ENCODE measurements around the gene TPO. TPM values are rescaled to one million over a fixed set of nuclear protein-coding genes. Genes with fewer than 3 reads are reported as not detected.
"Not testable (repeated sequence)": the region's sequence is repeated elsewhere in the genome, so short reads cannot be mapped to it uniquely, and the experiment has no call there.

Gene TPO
- total RNA-seq, 2 donors from 2014 or later, result 0.08 TPM; not detected in 1

DNA sequence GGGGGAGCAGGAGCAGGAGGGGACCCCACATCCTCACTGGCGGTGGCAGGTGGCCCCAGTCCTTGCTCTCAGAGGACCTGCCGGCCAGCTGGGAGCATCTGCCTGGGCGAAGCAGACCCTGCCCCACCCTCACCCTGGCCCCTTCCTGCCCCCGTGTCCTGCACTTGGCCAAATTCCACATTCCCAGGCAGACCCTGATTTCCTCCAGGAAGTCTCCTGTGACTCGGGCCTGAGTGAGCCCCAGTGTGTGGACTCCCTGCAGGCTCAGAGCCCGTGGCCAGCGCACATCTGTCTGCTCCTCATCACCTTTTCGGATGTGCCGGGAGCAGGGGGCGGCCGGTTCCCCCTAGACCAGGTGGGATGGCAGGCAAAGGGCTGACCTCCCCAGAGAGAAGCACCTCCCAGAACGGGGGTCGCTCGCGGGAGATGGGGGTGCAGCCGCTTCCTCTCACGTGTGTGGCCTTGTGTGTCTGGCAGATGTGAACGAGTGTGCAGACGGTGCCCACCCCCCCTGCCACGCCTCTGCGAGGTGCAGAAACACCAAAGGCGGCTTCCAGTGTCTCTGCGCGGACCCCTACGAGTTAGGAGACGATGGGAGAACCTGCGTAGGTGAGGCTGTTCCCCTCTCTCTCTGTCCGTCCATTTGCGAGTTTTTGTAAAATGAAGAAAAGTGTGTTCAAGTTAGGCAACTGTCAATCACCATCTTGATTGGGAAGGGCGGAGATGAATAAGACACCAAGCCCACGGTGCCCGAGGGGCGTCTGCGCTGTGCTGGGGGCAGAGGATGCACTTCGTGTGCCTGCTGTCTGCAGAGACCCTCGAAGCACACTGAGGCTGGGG, 90.4 kb downstream of the TPO start:
- no peaks in the 10 kb centered on the region for H3K9me3 Mint-ChIP-seq
- H3K27me3 Mint-ChIP-seq, result no peaks in the 10 kb centered on the region
- H3K4me1 Mint-ChIP-seq, result peaks cover 11% of the 10 kb centered on the region
- no peak for ATAC-seq (replicated peaks)
- H3K4me3 Mint-ChIP-seq, result no peak overlapping the region
- no peaks in the 10 kb centered on the region for H3K36me3 Mint-ChIP-seq (ENCODE audit: low read depth)
- H3K27ac Mint-ChIP-seq, result no peak overlapping the region

DNA sequence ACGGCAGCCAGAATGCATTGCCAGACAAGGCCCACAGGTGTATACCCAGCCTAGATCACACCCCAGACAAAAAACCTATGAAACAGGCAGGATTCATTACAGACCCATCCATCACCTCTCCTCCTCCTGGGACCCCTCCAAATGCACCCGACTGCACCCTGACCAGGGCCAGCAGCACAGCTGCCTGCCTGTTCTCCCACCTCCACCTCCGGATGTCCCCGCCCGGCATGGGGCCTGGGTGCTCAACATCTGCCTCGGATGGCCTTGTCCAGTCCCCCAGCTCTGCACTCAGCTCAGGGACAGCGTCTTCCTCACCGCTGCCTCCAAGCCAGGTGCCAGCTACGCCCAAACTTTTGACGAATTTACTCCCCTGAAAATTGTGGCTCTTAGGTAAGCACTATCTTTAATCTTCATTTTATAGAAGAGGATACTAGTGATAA, 91.1 kb downstream of the TPO start:
- no peak for ATAC-seq (replicated peaks)
- Mint-ChIP-seq H3K4me1 (peaks cover 12% of the 10 kb centered on the region), H3K9me3 (no peaks in the 10 kb centered on the region), H3K27ac (no peak overlapping the region), H3K36me3 (ENCODE audit: low read depth) (no peaks in the 10 kb centered on the region), H3K4me3 (no peak overlapping the region), H3K27me3 (no peaks in the 10 kb centered on the region)

DNA sequence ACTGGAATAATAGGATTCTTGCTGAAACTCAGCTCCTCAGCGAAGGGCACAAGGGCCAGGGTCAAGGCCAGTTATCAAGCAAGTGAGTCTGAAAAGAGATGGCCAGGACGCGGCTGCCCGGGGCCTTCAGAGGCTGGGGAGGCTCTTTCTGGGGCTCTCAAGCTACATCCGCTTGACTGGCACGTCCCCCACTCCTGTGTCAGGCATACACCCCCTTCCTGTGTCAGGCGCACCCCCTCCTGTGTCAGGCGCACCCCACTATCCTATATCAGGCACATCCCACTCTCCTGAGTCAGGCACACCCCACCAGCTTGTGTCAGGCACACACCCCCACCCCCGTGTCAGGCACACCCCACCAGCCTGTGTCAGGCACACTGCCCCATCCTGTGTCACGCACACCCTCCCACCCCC, 91.8 kb downstream of the TPO start:
- no peaks in the 10 kb centered on the region for H3K27me3 Mint-ChIP-seq
- no peak for ATAC-seq (replicated peaks)
- no peaks in the 10 kb centered on the region for H3K9me3 Mint-ChIP-seq

DNA sequence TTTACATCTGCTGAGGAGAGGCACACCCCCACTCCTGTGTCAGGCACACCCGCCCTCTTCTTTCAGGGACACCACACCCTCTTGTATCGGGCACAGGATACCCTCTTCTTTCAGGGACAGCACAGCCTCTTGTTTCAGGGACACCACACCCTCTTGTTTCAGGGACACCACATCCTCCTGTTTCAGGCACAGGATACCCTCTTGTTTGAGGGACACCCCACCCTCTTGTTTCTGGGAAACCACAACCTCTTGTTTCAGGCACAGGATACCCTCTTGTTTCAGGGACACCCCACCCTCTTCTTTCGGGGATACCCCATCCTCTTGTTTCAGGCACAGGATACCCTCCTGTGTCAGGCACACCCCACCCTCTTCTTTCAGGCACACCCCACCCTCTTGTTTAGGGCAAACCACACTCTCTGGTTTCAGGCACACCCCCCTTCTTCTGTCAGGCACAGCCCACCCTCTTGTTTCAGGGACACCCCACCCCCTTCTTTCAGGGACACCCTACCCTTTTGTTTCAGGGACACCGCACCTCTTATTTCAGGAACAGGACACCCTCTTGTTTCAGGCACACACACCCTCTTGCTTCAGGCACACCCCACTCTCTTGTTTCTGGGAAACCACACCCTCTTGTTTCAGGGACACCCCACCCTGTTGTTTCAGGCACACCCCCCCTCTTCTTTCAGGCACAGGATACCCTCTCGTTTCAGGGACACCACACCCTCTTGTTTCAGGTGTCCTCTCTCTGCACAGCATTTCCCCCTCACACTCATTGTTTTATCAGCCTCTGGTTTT, 96.2 kb downstream of the TPO start:
- Mint-ChIP-seq H3K27me3 (no peaks in the 10 kb centered on the region), H3K4me3 (peak overlapping the region; percentile 69), H3K36me3 (ENCODE audit: low read depth) (no peaks in the 10 kb centered on the region), H3K9me3 (no peaks in the 10 kb centered on the region), H3K27ac (peak overlapping the region; percentile 85), H3K4me1 (peaks cover 22% of the 10 kb centered on the region)
- peak; percentile 91 for ATAC-seq (replicated peaks)

More for the DNA sequence above, 91.8 kb downstream of the TPO start:
- Mint-ChIP-seq H3K36me3 (ENCODE audit: low read depth) (no peaks in the 10 kb centered on the region), H3K27ac (no peak overlapping the region), H3K4me3 (no peak overlapping the region), H3K4me1 (peaks cover 14% of the 10 kb centered on the region)

DNA sequence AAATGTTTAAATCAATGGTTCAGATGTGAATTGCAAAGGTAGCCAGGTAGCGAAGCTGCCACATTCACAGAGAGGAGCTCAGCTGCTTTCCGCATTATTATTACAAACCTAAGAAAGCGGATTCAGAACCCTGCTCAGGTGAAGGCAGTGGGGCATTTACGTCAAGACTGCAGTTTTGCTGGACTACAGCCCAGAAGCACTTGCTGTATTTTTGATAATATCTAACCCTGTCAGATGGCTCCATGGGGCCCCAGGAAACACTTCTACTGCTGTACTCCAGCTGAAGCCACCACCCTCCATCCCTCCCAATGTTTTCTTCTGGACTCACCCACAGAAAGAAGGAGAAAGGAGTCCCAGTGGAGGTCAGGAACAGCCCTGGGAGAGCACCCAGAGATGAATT, 96.9 kb downstream of the TPO start:
- peak overlapping the region; percentile 85 for H3K27ac Mint-ChIP-seq
- H3K27me3 Mint-ChIP-seq, result no peaks in the 10 kb centered on the region
- no peak for ATAC-seq (replicated peaks)
- H3K36me3 Mint-ChIP-seq (ENCODE audit: low read depth), result no peaks in the 10 kb centered on the region
- H3K9me3 Mint-ChIP-seq, result no peaks in the 10 kb centered on the region
- peak overlapping the region; percentile 69 for H3K4me3 Mint-ChIP-seq
- H3K4me1 Mint-ChIP-seq, result peaks cover 24% of the 10 kb centered on the region

DNA sequence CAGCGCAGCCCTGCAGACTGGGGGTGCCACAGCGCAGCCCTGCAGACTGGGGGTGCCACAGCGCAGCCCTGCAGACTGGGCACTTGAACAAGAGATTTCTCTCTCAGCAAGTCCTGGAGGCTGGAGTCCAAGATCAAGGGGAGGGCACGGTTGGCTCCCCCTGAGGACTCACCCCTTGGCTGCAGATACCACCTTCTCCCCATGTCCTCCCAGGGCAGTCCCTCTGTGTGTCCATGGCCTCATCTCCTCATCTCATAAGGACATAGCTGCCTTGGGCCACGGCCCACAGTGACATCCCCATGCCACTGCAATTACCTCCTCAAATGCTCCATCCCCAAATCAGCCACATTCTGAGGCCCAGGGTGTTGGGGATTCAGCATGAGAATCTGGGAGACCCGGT, 98.2 kb downstream of the TPO start:
- Mint-ChIP-seq H3K36me3 (ENCODE audit: low read depth) (no peaks in the 10 kb centered on the region), H3K27me3 (no peaks in the 10 kb centered on the region), H3K27ac (no peak overlapping the region), H3K9me3 (no peaks in the 10 kb centered on the region), H3K4me1 (peaks cover 26% of the 10 kb centered on the region), H3K4me3 (no peak overlapping the region)
- ATAC-seq (replicated peaks), result no peak

DNA sequence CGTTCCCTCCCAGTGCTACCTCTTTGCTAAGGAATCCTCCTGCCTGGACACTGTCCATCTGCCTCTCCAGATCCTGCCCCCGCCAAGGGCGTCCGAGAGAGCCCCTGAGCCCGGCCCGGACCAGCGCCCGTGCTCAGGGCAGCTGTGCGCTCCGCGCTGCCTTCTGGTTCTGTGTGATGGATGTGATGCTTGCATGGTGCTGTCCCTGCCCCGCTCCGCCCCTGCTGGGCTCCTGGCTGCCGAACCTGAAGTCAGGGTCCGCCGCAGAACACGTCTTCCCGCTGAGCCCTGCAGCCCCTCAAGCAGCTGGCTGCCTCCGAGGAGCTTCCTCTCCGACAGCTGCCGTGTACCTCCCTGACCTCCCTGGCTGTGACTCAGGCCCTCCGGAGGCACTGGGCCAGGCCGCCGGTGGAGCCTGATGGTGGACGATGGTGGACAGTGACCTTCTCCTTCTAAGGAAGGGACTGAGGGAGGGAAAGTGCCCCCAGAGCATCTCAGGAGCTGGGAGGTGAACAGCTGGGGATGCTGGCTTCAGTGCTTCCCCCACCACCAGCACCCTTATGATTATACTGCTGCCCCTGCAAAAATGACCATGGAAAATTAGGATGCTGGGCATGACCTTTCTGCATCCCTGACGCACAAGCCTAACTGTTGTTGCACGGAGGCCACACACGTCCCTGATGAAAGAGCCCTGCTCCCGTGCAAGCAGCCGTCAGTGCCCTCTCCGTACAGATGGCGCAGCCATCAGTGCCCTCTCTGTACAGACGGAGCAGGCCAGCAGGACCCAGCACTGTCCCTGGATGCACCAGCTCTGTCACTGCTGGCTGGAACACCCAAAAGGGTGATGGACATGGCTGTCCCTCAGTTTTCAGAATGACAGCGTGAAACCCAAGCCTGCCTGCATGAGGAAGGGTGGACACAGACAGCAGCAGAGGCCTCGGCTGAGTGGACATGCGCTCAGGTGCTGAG, 99.3 kb downstream of the TPO start:
- H3K36me3 Mint-ChIP-seq (ENCODE audit: low read depth), result no peaks in the 10 kb centered on the region
- no peak overlapping the region for H3K27ac Mint-ChIP-seq
- no peak for ATAC-seq (replicated peaks)
- H3K4me1 Mint-ChIP-seq, result peaks cover 26% of the 10 kb centered on the region
- no peak overlapping the region for H3K4me3 Mint-ChIP-seq
- no peaks in the 10 kb centered on the region for H3K27me3 Mint-ChIP-seq
- H3K9me3 Mint-ChIP-seq, result no peaks in the 10 kb centered on the region

DNA sequence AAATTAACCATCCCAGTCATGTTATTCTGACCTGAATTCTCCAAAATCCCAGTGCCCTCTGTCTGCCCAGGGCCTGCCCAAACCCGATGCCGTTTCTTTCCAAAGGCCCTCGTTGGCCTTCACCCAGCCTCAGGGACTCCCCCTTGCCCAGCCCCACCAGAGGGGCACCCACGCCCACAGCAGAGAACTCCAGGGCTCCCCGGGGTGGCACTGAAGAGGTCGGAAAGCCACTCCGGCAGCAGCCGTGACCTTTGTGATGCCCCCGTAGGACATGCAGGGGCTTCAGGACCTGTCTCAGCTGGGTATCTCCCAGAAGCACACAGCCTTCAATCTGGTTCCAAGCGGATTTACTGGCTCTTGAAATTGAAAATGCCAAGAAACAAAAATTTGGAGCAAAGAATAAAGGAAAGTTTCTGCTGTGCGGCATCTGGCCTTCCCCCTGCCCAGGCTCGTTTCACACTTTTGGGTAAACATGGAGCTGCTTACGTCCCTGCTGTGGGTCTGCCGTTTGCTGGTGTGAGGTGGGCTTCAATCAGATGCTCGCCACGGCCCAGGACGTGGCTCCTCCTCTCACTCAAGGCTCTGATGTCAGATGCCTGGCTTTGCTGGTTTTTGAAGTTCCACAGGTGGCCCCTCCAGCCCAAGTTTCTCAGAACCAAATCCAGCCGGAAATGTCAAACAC, 101.3 kb downstream of the TPO start:
- ATAC-seq (replicated peaks), result no peak
- Mint-ChIP-seq H3K4me1 (peaks cover 33% of the 10 kb centered on the region), H3K27me3 (no peaks in the 10 kb centered on the region), H3K27ac (no peak overlapping the region), H3K9me3 (no peaks in the 10 kb centered on the region), H3K36me3 (ENCODE audit: low read depth) (no peaks in the 10 kb centered on the region), H3K4me3 (no peak overlapping the region)

DNA sequence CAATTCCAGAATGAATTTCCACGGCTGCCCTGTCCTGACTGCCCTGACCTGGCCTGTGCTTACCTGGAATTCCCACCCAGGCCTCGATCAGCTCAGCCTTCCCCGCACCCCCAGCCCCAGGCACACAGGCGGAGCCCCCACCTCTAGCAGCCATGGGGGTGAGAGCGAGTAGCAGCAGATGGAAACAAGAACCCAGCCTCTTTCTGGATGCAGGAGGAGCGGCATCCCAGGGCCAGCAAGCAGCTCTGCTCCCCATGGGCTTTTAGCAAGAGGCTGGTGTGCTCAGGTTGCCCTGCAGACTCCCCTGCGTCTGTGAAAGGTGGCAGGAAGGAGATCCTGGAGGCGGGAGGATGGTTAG, 101.8 kb downstream of the TPO start:
- no peak for ATAC-seq (replicated peaks)
- no peaks in the 10 kb centered on the region for H3K9me3 Mint-ChIP-seq
- H3K36me3 Mint-ChIP-seq (ENCODE audit: low read depth), result no peaks in the 10 kb centered on the region
- H3K4me3 Mint-ChIP-seq, result no peak overlapping the region
- peaks cover 28% of the 10 kb centered on the region for H3K4me1 Mint-ChIP-seq
- H3K27ac Mint-ChIP-seq, result no peak overlapping the region
- no peaks in the 10 kb centered on the region for H3K27me3 Mint-ChIP-seq

DNA sequence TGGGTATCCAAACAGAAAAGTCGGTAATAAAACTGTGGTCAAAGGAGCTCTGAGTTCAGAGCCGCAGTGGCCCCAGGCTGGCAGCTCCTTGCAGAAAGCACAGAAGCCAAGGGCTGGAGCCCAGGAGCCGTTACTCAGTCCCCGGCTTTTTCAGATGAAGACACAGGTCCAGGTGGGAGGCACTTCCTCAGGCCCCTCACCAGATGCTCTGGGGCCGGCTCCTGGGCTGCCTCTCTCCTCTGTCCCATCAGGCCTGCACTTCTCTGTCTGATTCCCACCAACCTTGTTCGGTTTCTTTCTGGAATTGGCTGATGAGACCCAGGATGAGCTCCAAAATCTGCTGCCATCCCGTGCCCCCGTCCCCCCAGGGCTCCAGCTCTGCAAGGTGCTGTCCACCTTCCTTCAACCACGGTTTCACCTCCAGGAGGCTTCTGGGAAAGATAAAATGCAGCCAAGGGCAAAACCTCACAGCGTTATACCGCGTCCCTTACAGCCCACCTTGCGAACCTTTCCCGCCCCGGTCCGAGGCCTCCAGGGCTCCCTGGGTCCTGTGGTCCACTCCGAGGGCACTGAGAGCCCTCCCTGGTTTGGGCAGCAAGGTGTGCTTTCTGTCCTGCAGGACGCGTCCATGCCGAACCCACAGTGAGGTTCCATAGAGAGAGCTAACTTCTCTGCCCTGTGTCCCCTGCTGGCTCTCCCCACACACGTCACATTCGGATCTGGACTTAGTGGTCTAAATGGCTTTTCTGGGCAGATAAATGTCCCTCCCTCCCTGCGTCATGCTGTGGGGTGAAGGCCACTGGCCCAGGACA, 102.9 kb downstream of the TPO start:
- H3K27ac Mint-ChIP-seq, result no peak overlapping the region
- no peak for ATAC-seq (replicated peaks)

DNA sequence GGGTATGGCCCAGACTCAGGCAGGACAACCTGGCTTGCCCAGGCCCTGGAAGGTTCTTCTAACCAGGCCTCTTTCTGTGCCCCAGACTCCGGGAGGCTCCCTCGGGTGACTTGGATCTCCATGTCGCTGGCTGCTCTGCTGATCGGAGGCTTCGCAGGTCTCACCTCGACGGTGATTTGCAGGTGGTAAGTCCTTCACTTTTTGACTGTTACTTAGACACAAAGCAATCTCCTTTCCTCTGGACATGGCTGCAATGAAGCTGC, 103.5 kb downstream of the TPO start:
- Mint-ChIP-seq H3K9me3 (no peaks in the 10 kb centered on the region), H3K27ac (no peak overlapping the region), H3K36me3 (ENCODE audit: low read depth) (no peaks in the 10 kb centered on the region), H3K4me1 (peaks cover 20% of the 10 kb centered on the region), H3K4me3 (no peak overlapping the region), H3K27me3 (no peaks in the 10 kb centered on the region)
- no peak for ATAC-seq (replicated peaks)

More for the DNA sequence above, 102.9 kb downstream of the TPO start:
- Mint-ChIP-seq H3K9me3 (no peaks in the 10 kb centered on the region), H3K4me1 (peaks cover 20% of the 10 kb centered on the region), H3K27me3 (no peaks in the 10 kb centered on the region), H3K36me3 (ENCODE audit: low read depth) (no peaks in the 10 kb centered on the region), H3K4me3 (no peak overlapping the region)

DNA sequence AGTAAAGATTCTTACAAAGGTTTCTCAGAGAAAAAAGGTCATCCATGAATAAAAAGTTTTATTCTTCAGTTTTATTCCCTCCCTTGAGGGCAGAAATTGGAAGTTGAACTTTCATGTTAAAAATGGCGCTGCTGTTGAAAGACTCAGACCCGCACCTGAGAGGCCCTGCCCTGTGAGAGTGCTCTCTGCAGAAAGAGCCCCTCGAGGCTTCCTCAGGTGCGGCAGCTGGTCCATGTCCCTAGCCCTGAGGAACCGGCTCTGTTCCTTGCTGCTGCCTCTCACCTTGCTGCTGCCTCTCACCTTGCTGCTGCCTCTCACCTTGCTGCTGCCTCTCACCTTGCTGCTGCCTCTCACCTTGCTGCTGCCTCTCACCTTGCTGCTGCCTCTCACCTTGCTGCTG, 104.0 kb downstream of the TPO start:
- H3K27me3 Mint-ChIP-seq; H3K9me3 Mint-ChIP-seq; ATAC-seq (replicated peaks); H3K4me3 Mint-ChIP-seq; H3K36me3 Mint-ChIP-seq (ENCODE audit: low read depth); H3K27ac Mint-ChIP-seq: not testable (repeated sequence)
- H3K4me1 Mint-ChIP-seq, result peaks cover 20% of the 10 kb centered on the region

DNA sequence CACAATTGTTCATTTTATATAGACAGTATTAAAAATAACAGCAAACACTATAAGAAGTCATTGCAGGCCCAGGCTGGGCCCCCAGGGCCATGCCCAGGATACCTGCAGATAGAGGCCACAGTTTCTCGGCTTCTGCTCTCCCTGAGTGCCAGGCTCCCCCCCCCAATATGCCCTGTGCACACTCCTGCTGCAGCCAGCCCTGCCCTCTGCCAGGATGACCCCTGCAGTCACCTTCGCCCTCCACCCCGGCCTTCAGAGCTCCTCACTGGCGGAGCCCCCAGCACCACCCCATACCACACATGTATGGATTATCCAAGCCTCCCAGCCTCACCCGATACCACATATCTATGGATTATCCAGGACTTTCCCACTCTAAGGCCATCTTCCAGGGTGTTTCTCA, 104.5 kb downstream of the TPO start:
- peak overlapping the region; percentile 84 for H3K27ac Mint-ChIP-seq
- peaks cover 20% of the 10 kb centered on the region for H3K4me1 Mint-ChIP-seq
- no peak for ATAC-seq (replicated peaks)
- H3K27me3 Mint-ChIP-seq, result no peaks in the 10 kb centered on the region
- H3K36me3 Mint-ChIP-seq (ENCODE audit: low read depth), result no peaks in the 10 kb centered on the region
- peak overlapping the region; percentile 43 for H3K4me3 Mint-ChIP-seq
- H3K9me3 Mint-ChIP-seq, result no peaks in the 10 kb centered on the region

Measured in activated T-helper 17 cell treated with anti-CD3 and anti-CD28 coated beads, Interleukin-2, amount 50 U/mL, for 72 hours (primary cell).